ENCODE measurements around the gene SLC25A36. TPM values are rescaled to one million over a fixed set of nuclear protein-coding genes. Genes with fewer than 3 reads are reported as not detected.
A peak's percentile ranks its signal among the peaks of the same experiment; 100 is the strongest.

Gene SLC25A36
- total and polyA plus RNA-seq, 7 experiments from 2014 or later, result 36.0 to 121 (median 65.4) TPM

DNA sequence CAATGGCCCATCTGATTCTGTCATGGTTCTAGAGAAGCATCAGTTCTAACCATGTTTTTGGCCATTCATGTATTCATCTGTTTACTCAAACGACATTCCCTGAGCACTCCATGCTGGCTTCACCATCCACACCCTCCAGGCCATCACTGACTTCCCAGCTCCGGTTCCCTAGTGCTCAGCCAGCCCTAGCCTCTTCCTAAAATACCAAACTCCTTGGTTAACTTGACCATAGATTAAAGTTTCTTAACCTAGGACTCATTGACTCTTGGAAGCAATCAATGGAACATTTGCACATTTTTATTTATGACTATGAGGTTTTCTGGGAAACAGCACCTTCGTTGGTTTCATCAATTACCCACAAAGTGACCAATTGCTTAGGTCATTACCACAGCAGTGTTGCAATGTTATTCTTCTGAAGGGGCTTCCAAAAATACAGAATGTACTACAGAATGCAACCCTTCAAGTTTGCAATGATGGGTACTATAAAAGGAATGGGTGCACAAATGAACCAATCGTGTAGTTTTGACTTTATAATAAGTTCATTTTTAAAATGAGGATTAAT is 27.2 kb upstream of the SLC25A36 start:
- ATAC-seq (no peak), DNase-seq (no peak)
- H3K9me3 ChIP-seq (ENCODE audit: control insufficient read depth in 2 of 3, low read length in 3 of 3), result no peaks in the 10 kb centered on the region
- no peaks in the 10 kb centered on the region for H3K36me3 ChIP-seq (ENCODE audit: control insufficient read depth in 2 of 3, insufficient read depth in 3 of 3, low read length in 3 of 3)
- Mint-ChIP-seq H3K27ac (no peak overlapping the region), H3K9me3 (no peaks in the 10 kb centered on the region), H3K27me3 (peaks cover 20 to 47% (median 27%) of the 10 kb centered on the region in 5 donors), H3K4me1 (no peaks in the 10 kb centered on the region), H3K4me3 (no peak overlapping the region), H3K36me3 (no peaks in the 10 kb centered on the region)
- ChIA-PET POLR2A (no interaction called here), CTCF (no interaction called here)
- H3K4me3 ChIP-seq (ENCODE audit: low read length), result no peak overlapping the region
- H3K4me1 ChIP-seq (ENCODE audit: control insufficient read depth in 2 of 2, insufficient read depth in 2 of 2, low read length in 2 of 2), result no peaks in the 10 kb centered on the region
- intact Hi-C loops (cut with micrococcal nuclease), result no loop called here
- no peak overlapping the region for H3K27ac ChIP-seq (ENCODE audit: low read depth, low read length)
- H3K27me3 ChIP-seq (ENCODE audit: control insufficient read depth in 2 of 2, insufficient read depth in 2 of 2, low read length in 2 of 2), result no peaks in the 10 kb centered on the region

DNA sequence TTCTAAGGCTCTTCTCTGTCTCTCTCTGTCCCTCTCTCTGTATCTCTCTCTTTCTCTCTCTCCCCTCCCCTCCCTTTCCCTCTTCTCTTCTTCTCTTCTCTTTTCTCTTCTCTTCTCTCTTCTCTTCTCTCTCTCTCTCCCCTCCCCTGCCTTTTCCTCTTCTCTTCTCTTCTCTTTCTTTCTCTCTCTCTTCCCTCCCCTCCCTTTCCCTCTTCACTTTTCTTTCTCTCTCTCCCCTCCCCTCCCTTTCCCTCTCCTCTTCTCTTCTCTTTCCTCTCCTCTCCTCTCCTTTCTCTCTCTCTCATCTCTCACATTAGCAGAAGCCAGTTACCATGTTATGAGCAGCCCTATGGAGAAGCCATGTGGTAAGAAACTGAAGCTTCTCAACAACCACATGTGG is 25.0 kb upstream of the SLC25A36 start:
- Histone ChIP-seq H3K27ac (ENCODE audit: low read depth, low read length) (no peak overlapping the region), H3K4me1 (ENCODE audit: control insufficient read depth in 2 of 2, insufficient read depth in 2 of 2, low read length in 2 of 2) (no peaks in the 10 kb centered on the region), H3K27me3 (ENCODE audit: control insufficient read depth in 2 of 2, insufficient read depth in 2 of 2, low read length in 2 of 2) (no peaks in the 10 kb centered on the region), H3K36me3 (ENCODE audit: control insufficient read depth in 2 of 3, insufficient read depth in 3 of 3, low read length in 3 of 3) (no peaks in the 10 kb centered on the region), H3K9me3 (ENCODE audit: control insufficient read depth in 2 of 3, low read length in 3 of 3) (no peaks in the 10 kb centered on the region), H3K4me3 (ENCODE audit: low read length) (no peak overlapping the region)
- ATAC-seq, result no peak
- Mint-ChIP-seq H3K36me3 (no peaks in the 10 kb centered on the region), H3K27ac (no peak overlapping the region), H3K27me3 (peaks cover 20 to 49% (median 32%) of the 10 kb centered on the region in 5 donors), H3K4me1 (no peaks in the 10 kb centered on the region), H3K4me3 (no peak overlapping the region), H3K9me3 (no peaks in the 10 kb centered on the region)
- CTCF ChIA-PET, result interaction anchor here (1.2 kb wide), 1 partner anchor 9 kb away, joined by 3 read pairs; no protein-coding TSS in a partner anchor
- no peak for DNase-seq
- POLR2A ChIA-PET, result no interaction called here
- intact Hi-C loops (cut with micrococcal nuclease), result no loop called here

DNA sequence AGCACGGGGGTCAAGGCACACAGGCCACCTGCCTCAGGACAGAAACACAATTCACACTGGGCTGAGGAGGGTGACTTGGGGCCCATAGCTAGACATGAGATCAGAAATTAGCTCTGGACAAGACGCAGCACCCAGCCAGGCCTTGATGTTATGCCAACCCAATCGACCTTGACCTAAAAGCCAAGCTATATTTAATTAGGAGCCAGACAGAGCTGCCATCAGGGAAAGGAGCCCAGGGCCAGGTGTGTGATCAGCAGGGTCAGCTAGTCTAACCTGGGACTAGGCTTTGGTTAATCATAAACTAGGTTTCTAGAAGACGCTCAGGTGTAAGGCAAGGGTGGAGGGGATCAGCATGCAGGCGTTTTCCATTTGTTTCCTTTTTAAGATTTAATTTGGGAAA is 23.9 kb upstream of the SLC25A36 start:
- intact Hi-C loops (cut with micrococcal nuclease), result no loop called here
- H3K27me3 ChIP-seq (ENCODE audit: control insufficient read depth in 2 of 2, insufficient read depth in 2 of 2, low read length in 2 of 2), result no peaks in the 10 kb centered on the region
- no peaks in the 10 kb centered on the region for H3K9me3 ChIP-seq (ENCODE audit: control insufficient read depth in 2 of 3, low read length in 3 of 3)
- H3K27ac ChIP-seq (ENCODE audit: low read depth, low read length), result no peak overlapping the region
- no peaks in the 10 kb centered on the region for H3K4me1 ChIP-seq (ENCODE audit: control insufficient read depth in 2 of 2, insufficient read depth in 2 of 2, low read length in 2 of 2)
- no peaks in the 10 kb centered on the region for H3K36me3 Mint-ChIP-seq
- no peaks in the 10 kb centered on the region for H3K9me3 Mint-ChIP-seq
- H3K36me3 ChIP-seq (ENCODE audit: control insufficient read depth in 2 of 3, insufficient read depth in 3 of 3, low read length in 3 of 3), result no peaks in the 10 kb centered on the region
- POLR2A ChIA-PET, result no interaction called here
- H3K27ac Mint-ChIP-seq, result no peak overlapping the region
- DNase-seq (no peak), ATAC-seq (no peak)
- H3K4me3 ChIP-seq (ENCODE audit: low read length), result no peak overlapping the region
- no peak overlapping the region for H3K4me3 Mint-ChIP-seq
- no peaks in the 10 kb centered on the region for H3K4me1 Mint-ChIP-seq
- peaks cover 20 to 44% (median 32%) of the 10 kb centered on the region in 5 donors for H3K27me3 Mint-ChIP-seq
- CTCF ChIA-PET, result interaction anchor here (1.2 kb wide), 1 partner anchor 11 kb away, joined by 3 read pairs; no protein-coding TSS in a partner anchor

DNA sequence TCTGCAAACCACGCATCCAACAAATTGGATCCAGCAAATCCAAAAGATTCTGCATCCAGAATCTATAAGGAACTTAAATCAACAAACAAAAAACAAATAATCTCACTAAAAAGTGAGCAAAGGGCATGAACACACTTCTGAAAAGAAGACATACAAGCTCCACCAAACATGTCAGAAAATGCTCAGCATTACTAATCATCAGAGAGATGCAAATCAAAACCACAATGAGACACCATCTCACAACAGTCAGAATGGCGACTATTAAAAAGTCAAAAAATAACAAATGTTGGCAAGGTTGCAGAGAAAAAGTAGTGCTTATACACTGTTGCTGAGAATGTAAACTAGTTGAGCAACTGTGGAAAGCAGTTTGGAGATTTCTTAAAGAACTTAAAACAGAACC is 21.6 kb upstream of the SLC25A36 start:
- DNase-seq, result no peak
- H3K9me3 Mint-ChIP-seq, result peaks cover 0 to 1% (median 0%) of the 10 kb centered on the region in 11 donors
- Histone ChIP-seq H3K27me3 (ENCODE audit: control insufficient read depth in 2 of 2, insufficient read depth in 2 of 2, low read length in 2 of 2) (no peaks in the 10 kb centered on the region), H3K4me3 (ENCODE audit: low read length) (no peak overlapping the region), H3K36me3 (ENCODE audit: control insufficient read depth in 2 of 3, insufficient read depth in 3 of 3, low read length in 3 of 3) (no peaks in the 10 kb centered on the region), H3K9me3 (ENCODE audit: control insufficient read depth in 2 of 3, low read length in 3 of 3) (no peaks in the 10 kb centered on the region), H3K4me1 (ENCODE audit: control insufficient read depth in 2 of 2, insufficient read depth in 2 of 2, low read length in 2 of 2) (no peaks in the 10 kb centered on the region), H3K27ac (ENCODE audit: low read depth, low read length) (no peak overlapping the region)
- POLR2A ChIA-PET, result no interaction called here
- peaks cover 20 to 39% (median 32%) of the 10 kb centered on the region in 5 donors for H3K27me3 Mint-ChIP-seq
- no peaks in the 10 kb centered on the region for H3K4me1 Mint-ChIP-seq
- H3K36me3 Mint-ChIP-seq, result no peaks in the 10 kb centered on the region
- CTCF ChIA-PET, result no interaction called here
- H3K4me3 Mint-ChIP-seq, result no peak overlapping the region
- intact Hi-C loops (cut with micrococcal nuclease), result no loop called here
- no peak overlapping the region for H3K27ac Mint-ChIP-seq
- no peak for ATAC-seq

DNA sequence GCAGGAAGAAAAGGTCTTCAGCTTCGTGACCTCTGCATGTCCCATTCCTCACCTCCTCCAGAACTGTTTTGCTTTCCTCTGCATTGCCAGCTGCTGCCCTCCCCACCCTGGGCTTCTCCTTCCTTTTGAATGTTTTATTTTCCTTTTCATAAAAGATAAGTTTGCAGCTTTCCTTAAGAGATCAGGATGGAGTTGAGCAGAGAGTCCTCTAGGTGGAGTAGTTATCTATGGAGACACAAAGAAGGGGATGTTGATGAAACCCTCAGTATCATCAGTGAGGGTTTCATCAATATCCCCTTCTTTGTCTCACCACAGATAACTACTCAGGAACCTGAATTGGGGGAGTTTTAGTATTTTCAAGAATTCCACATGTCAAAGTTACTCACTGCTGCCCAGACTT is 19.0 kb upstream of the SLC25A36 start:
- Histone ChIP-seq H3K4me1 (ENCODE audit: control insufficient read depth in 2 of 2, insufficient read depth in 2 of 2, low read length in 2 of 2) (no peaks in the 10 kb centered on the region), H3K36me3 (ENCODE audit: control insufficient read depth in 2 of 3, insufficient read depth in 3 of 3, low read length in 3 of 3) (no peaks in the 10 kb centered on the region), H3K4me3 (ENCODE audit: low read length) (no peak overlapping the region), H3K9me3 (ENCODE audit: control insufficient read depth in 2 of 3, low read length in 3 of 3) (no peaks in the 10 kb centered on the region), H3K27ac (ENCODE audit: low read depth, low read length) (no peak overlapping the region), H3K27me3 (ENCODE audit: control insufficient read depth in 2 of 2, insufficient read depth in 2 of 2, low read length in 2 of 2) (no peaks in the 10 kb centered on the region)
- intact Hi-C loops (cut with micrococcal nuclease), result loop anchor here in 1 of 2 donors (1.0 kb wide), 3 partner anchors 50 to 270 kb away; no protein-coding TSS in a partner anchor
- Mint-ChIP-seq H3K9me3 (peaks cover 0 to 1% (median 0%) of the 10 kb centered on the region in 11 donors), H3K36me3 (no peaks in the 10 kb centered on the region), H3K27ac (no peak overlapping the region), H3K27me3 (peaks cover 11 to 38% (median 21%) of the 10 kb centered on the region in 5 donors), H3K4me1 (no peaks in the 10 kb centered on the region), H3K4me3 (no peak overlapping the region)
- CTCF ChIA-PET, result interaction anchor here (0.5 to 2.2 kb wide), 5 partner anchors 10 to 982 kb away, joined by 3 to 5 read pairs (median 3); no protein-coding TSS in a partner anchor
- POLR2A ChIA-PET, result no interaction called here
- ATAC-seq (peak; percentile 60), DNase-seq (peak in 4 of 9 donors; percentile 5 to 26 (median 12))

DNA sequence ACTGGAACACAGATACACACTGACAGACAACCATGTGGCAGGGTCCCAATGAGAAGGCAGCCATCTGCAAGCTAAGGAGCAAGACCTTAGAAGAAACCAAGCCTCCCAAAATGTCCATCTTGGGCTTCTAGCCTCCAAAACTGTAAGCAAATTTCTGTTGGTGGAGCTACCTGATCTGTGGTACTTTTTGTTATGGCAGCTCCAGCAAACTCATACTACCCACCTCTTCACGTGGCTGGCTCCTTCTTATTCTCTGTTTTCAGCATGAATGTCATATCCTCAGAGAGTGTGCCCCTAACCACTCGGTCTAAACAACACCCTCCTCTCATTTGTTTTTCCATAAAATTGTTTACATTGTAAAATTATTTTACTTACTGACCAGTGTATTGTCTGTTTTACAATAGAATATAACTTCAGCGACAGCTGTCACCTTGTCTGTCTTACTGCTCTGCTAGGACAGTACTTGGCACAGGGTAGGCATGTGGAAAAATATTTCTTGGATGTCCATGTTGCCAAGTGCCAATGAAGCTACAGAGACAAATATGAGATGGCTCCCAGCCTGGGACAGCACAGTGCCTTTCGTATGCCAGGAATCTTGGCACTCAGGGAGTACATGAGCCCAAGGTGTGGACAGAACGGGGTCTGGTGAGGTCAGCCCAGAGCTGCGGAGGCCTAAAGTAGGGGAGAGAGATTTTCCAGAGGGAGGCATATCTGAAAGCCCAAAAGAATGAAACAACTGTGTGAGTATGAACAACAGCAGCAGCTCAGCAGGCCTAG is 17.4 kb upstream of the SLC25A36 start:
- H3K27me3 Mint-ChIP-seq, result peaks cover 15 to 42% (median 22%) of the 10 kb centered on the region in 5 donors
- H3K4me3 ChIP-seq (ENCODE audit: low read length), result no peak overlapping the region
- H3K27ac ChIP-seq (ENCODE audit: low read depth, low read length), result no peak overlapping the region
- H3K27me3 ChIP-seq (ENCODE audit: control insufficient read depth in 2 of 2, insufficient read depth in 2 of 2, low read length in 2 of 2), result no peaks in the 10 kb centered on the region
- no peaks in the 10 kb centered on the region for H3K4me1 ChIP-seq (ENCODE audit: control insufficient read depth in 2 of 2, insufficient read depth in 2 of 2, low read length in 2 of 2)
- peaks cover 0 to 1% (median 0%) of the 10 kb centered on the region in 11 donors for H3K9me3 Mint-ChIP-seq
- ChIA-PET CTCF (interaction anchor here (0.5 kb wide), 1 partner anchor 1523 kb away, joined by 4 read pairs; no protein-coding TSS in a partner anchor), POLR2A (no interaction called here)
- DNase-seq (no peak), ATAC-seq (no peak)
- no peak overlapping the region for H3K27ac Mint-ChIP-seq
- intact Hi-C loops (cut with micrococcal nuclease), result no loop called here
- H3K4me3 Mint-ChIP-seq, result no peak overlapping the region
- H3K36me3 Mint-ChIP-seq, result peaks cover 0 to 3% (median 0%) of the 10 kb centered on the region in 5 donors
- no peaks in the 10 kb centered on the region for H3K9me3 ChIP-seq (ENCODE audit: control insufficient read depth in 2 of 3, low read length in 3 of 3)
- no peaks in the 10 kb centered on the region for H3K4me1 Mint-ChIP-seq
- no peaks in the 10 kb centered on the region for H3K36me3 ChIP-seq (ENCODE audit: control insufficient read depth in 2 of 3, insufficient read depth in 3 of 3, low read length in 3 of 3)

All from naive thymus-derived CD4-positive, alpha-beta T cell (primary cell).